ENCODE data around the gene FNBP1.

DNA sequence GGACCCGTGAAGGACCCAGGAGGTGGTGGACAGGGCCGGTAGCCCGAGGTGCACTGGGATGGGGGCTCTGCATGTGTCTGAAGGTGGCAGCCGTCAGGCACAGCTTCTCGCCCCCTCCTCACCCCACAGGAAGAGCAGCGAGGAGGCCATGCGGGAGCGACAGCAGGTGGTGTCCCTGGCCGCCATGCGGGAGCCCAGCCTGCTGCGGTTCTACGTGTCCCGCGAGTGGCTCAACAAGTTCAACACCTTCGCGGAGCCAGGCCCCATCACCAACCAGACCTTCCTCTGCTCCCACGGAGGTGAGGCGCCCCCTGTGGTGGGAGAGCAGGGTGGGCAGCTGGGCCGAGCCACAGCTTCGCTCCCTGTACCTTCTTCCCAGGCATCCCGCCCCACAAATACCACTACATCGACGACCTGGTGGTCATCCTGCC is 167.8 kb downstream of the FNBP1 start:
- TF ChIP-seq, protein P1, sequence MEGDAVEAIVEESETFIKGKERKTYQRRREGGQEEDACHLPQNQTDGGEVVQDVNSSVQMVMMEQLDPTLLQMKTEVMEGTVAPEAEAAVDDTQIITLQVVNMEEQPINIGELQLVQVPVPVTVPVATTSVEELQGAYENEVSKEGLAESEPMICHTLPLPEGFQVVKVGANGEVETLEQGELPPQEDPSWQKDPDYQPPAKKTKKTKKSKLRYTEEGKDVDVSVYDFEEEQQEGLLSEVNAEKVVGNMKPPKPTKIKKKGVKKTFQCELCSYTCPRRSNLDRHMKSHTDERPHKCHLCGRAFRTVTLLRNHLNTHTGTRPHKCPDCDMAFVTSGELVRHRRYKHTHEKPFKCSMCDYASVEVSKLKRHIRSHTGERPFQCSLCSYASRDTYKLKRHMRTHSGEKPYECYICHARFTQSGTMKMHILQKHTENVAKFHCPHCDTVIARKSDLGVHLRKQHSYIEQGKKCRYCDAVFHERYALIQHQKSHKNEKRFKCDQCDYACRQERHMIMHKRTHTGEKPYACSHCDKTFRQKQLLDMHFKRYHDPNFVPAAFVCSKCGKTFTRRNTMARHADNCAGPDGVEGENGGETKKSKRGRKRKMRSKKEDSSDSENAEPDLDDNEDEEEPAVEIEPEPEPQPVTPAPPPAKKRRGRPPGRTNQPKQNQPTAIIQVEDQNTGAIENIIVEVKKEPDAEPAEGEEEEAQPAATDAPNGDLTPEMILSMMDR (conservative IDR thresholded peaks at IDR 0.05; ENCODE audit: low read depth, low read length) = no peak
- TF ChIP-seq EZH2 (IDR thresholded peaks at IDR 0.05; ENCODE audit: low read length, unreplicated experiment) = no peak
- TF ChIP-seq EZH2phosphoT487 (IDR thresholded peaks at IDR 0.05; ENCODE audit: borderline replicate concordance, low read length) = no peak
